OCI-LY7 (cell line): ENCODE data around the gene FGGY. TPM values are rescaled to one million over a fixed set of nuclear protein-coding genes. Genes with fewer than 3 reads are reported as not detected.
A peak's percentile ranks its signal among the peaks of the same experiment; 100 is the strongest.

Experiments used
- BruUV-seq: library from RNA; stranded (reverse); fragments of 400-500 nt; replicated peaks from 2 replicates; lab custom pipeline; 2021; lab: Mats Ljungman, UMichigan
- CTCF ChIA-PET: fragments of 300-600 bp; sonication (Branson Sonifier 250); formaldehyde crosslinking; loops from one replicate; lab custom pipeline; 2022; ENCODE audit warnings: antibody characterized with exemption; ENCODE audit not compliant: unreplicated experiment; lab: Charles Lee
- POLR2A ChIA-PET: fragments of 300-600 bp; sonication (Branson Sonifier 250); formaldehyde crosslinking; loops from one replicate; lab custom pipeline; 2022; ENCODE audit warnings: antibody characterized with exemption; lab: Charles Lee
- DNase-seq: peaks from one replicate; pipeline ENCODE4 v3.0.0-alpha.2; 2015; ENCODE audit warnings: low spot score
- H2AFZ ChIP-seq: fragments of 200-600 bp; sonication (generic), shearing (Covaris generic); 2 replicates; pipeline ENCODE4 v1.6.1; 2014; ENCODE audit warnings: mild to moderate bottlenecking, antibody characterized with exemption, low read length, moderate library complexity
- H3K27ac ChIP-seq: fragments of 200-600 bp; sonication (generic); 2 replicates; pipeline ENCODE4 v1.5.1; 2014; ENCODE audit warnings: mixed run types, low read depth, mild to moderate bottlenecking, moderate library complexity, low read length, inconsistent platforms; ENCODE audit not compliant: poor library complexity, severe bottlenecking
- H3K36me3 ChIP-seq: fragments of 200-600 bp; sonication (generic); 2 replicates; pipeline ENCODE4 v1.6.1; 2014; ENCODE audit warnings: mild to moderate bottlenecking, antibody characterized with exemption, low read length, moderate library complexity, mixed read lengths; ENCODE audit not compliant: insufficient read depth
- H3K4me1 ChIP-seq: fragments of 200-600 bp; sonication (generic); 2 replicates; pipeline ENCODE4 v1.5.1; 2014; ENCODE audit warnings: mild to moderate bottlenecking, low read length; ENCODE audit not compliant: insufficient read depth, poor library complexity, severe bottlenecking
- H3K4me2 ChIP-seq: fragments of 200-600 bp; sonication (generic); 2 replicates; pipeline ENCODE4 v1.6.1; 2014; ENCODE audit warnings: mild to moderate bottlenecking, low read length
- H3K4me3 ChIP-seq: fragments of 200-600 bp; sonication (generic); 2 replicates; pipeline ENCODE4 v1.5.1; 2014; ENCODE audit warnings: mild to moderate bottlenecking, low read depth, low read length; ENCODE audit not compliant: poor library complexity, severe bottlenecking
- H3K79me2 ChIP-seq: fragments of 200-600 bp; sonication (generic); 2 replicates; pipeline ENCODE4 v1.6.1; 2016; ENCODE audit warnings: low read depth, mild to moderate bottlenecking, low read length, moderate library complexity, mixed read lengths; ENCODE audit not compliant: insufficient read depth
- H3K9me2 ChIP-seq: fragments of 200-600 bp; sonication (generic); 2 replicates; pipeline ENCODE4 v1.6.1; 2016; ENCODE audit warnings: mild to moderate bottlenecking, low read length, mixed read lengths; ENCODE audit not compliant: insufficient read depth
- H3K9me3 ChIP-seq: fragments of 200-600 bp; sonication (generic); 2 replicates; pipeline ENCODE4 v1.6.1; 2014; ENCODE audit warnings: mild to moderate bottlenecking, mixed run types, low read length, mixed read lengths
- H4K20me1 ChIP-seq: fragments of 200-600 bp; sonication (generic); 2 replicates; pipeline ENCODE4 v1.6.1; 2014; ENCODE audit warnings: mild to moderate bottlenecking, antibody characterized with exemption, low read length, moderate library complexity, mixed read lengths; ENCODE audit not compliant: insufficient read depth
- CTCF ChIP-seq: fragments of 200-600 bp; sonication (generic); conservative IDR thresholded peaks from 2 replicates; pipeline ENCODE4 v1.5.1; 2014; ENCODE audit warnings: mild to moderate bottlenecking, antibody characterized with exemption, low read length, moderate library complexity, mixed read lengths
- EZH2phosphoT487 ChIP-seq: fragments of 200-600 bp; sonication (generic); IDR thresholded peaks from 2 replicates; pipeline ENCODE4 v1.6.1; 2018; ENCODE audit warnings: low read depth, borderline replicate concordance, mild to moderate bottlenecking, mixed run types, antibody characterized with exemption, low read length, moderate library complexity, mixed read lengths
- intact Hi-C: fragments of 100-400 bp; cut with micrococcal nuclease; formaldehyde crosslinking; loops from one replicate; pipeline ENCODE4 v1.10.0; 2022; ENCODE audit not compliant: unreplicated experiment
- total RNA-seq, 2 experiments: library from RNA; depleted of rRNA in 1 of 2; stranded (reverse); fragments of >200 nt in 1 of 2; shearing (Covaris generic) in 1 of 2; gene quantifications; 2 replicates each; pipeline ENCODE4 v1.2.3, GENCODE V29; 2014 to 2022

FGGY gene
- total RNA-seq, 2 experiments from 2014 or later: 0.63 to 4.5 TPM

- no peak overlapping the region for H2AFZ ChIP-seq
- no peaks in the 10 kb centered on the region for H3K36me3 ChIP-seq
- POLR2A ChIA-PET: interaction anchor here (0.6 to 0.7 kb wide), 2 partner anchors 12 to 1452 kb away, joined by 3 to 6 read pairs; no protein-coding TSS in a partner anchor
- no peaks in the 10 kb centered on the region for H3K4me1 ChIP-seq
- intact Hi-C loops: no loop called here
- CTCF ChIA-PET: no interaction called here
- H3K79me2 ChIP-seq: no peaks in the 10 kb centered on the region
- H3K27ac ChIP-seq: no peak overlapping the region
- no peaks in the 10 kb centered on the region for H3K9me2 ChIP-seq
- no peak overlapping the region for H3K4me2 ChIP-seq
- TF ChIP-seq CTCF (peak; percentile 33; the same call in 1 of the 2 replicates), EZH2phosphoT487 (no peak)
- no peaks in the 10 kb centered on the region for H3K9me3 ChIP-seq
- H4K20me1 ChIP-seq: no peaks in the 10 kb centered on the region
- H3K4me3 ChIP-seq: no peak overlapping the region
- no peak for DNase-seq
- BruUV-seq: no TSS peak
These were observed 483.1 kb downstream of the FGGY start for GRCh38 chr1:59779949-59780348.

GRCh38 chr1:59788825-59789224 lies 491.9 kb downstream of the FGGY start:
- H3K79me2 ChIP-seq: no peaks in the 10 kb centered on the region
- H4K20me1 ChIP-seq: no peaks in the 10 kb centered on the region
- no peaks in the 10 kb centered on the region for H3K36me3 ChIP-seq
- no TSS peak for BruUV-seq
- CTCF ChIA-PET: no interaction called here
- TF ChIP-seq EZH2phosphoT487: no peak
- no peak for TF ChIP-seq CTCF
- POLR2A ChIA-PET: no interaction called here
- no peaks in the 10 kb centered on the region for H3K9me3 ChIP-seq
- H3K4me3 ChIP-seq: no peak overlapping the region
- no peaks in the 10 kb centered on the region for H3K9me2 ChIP-seq
- H3K4me1 ChIP-seq: no peaks in the 10 kb centered on the region
- H2AFZ ChIP-seq: no peak overlapping the region
- no peak overlapping the region for H3K4me2 ChIP-seq
- no peak overlapping the region for H3K27ac ChIP-seq
- intact Hi-C loops: no loop called here
- no peak for DNase-seq

- Histone ChIP-seq H3K36me3 (no peaks in the 10 kb centered on the region), H3K4me1 (no peaks in the 10 kb centered on the region), H3K9me2 (no peaks in the 10 kb centered on the region), H3K4me3 (no peak overlapping the region), H2AFZ (no peak overlapping the region), H3K4me2 (no peak overlapping the region), H3K9me3 (no peaks in the 10 kb centered on the region), H3K79me2 (no peaks in the 10 kb centered on the region), H4K20me1 (no peaks in the 10 kb centered on the region), H3K27ac (no peak overlapping the region)
- DNase-seq: no peak
- TF ChIP-seq CTCF (no peak), EZH2phosphoT487 (no peak)
- ChIA-PET POLR2A (interaction anchor here (0.5 kb wide), 1 partner anchor 15 kb away, joined by 3 read pairs; no protein-coding TSS in a partner anchor), CTCF (no interaction called here)
- no TSS peak for BruUV-seq
- intact Hi-C loops: no loop called here
These were observed 501.7 kb downstream of the FGGY start for GRCh38 chr1:59798600-59798999.
